LNCAP (cell line): ENCODE data around the gene C7orf57.
A peak's percentile ranks its signal among the peaks of the same experiment; 100 is the strongest.

Experiments
- TF ChIP-seq, protein P1 (sequence below): fragments of 450-650 bp; IDR thresholded peaks from 2 replicates; pipeline ENCODE4 v1.5.1; 2017; ENCODE audit warnings: mild to moderate bottlenecking

Gene C7orf57

DNA sequence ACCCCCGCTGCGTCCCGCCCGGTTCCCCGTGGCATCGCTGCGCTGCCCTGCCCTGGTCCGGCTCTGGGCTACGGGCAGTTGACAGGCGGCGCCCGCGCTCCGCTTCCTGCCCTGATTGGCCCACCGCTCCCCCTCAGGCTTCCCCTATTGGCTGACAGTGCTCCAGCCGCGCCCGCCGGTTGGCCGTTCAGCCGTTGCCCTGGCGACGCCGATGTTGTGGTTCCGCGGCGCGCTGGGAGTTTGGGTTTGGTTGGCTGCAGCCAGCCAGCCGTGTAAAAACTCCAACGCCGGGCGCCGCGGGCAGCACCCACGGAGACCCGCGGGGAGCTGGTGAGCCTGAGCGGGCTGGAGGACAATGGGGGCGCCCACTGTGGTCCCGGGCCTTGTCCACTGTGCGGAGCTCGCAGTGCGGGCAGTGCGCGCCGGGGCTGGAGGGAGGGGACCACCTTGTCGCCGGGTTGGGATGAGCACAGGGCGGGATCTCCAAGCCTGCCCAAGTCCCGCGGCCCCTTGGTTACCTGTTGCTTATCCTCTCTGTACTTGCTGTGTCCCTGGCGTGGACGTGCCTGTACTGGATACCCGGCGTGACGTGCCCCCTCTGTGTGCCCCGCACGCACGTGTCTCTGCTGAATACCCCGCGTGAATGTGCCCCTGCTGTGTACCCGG, at the start of gene C7orf57:
Gene C7orf57 (plus strand): TSS at position 243 of the 666 bp plus-strand sequence. CDS start 766 bp downstream, outside the sequence.
- TF ChIP-seq, protein P1, sequence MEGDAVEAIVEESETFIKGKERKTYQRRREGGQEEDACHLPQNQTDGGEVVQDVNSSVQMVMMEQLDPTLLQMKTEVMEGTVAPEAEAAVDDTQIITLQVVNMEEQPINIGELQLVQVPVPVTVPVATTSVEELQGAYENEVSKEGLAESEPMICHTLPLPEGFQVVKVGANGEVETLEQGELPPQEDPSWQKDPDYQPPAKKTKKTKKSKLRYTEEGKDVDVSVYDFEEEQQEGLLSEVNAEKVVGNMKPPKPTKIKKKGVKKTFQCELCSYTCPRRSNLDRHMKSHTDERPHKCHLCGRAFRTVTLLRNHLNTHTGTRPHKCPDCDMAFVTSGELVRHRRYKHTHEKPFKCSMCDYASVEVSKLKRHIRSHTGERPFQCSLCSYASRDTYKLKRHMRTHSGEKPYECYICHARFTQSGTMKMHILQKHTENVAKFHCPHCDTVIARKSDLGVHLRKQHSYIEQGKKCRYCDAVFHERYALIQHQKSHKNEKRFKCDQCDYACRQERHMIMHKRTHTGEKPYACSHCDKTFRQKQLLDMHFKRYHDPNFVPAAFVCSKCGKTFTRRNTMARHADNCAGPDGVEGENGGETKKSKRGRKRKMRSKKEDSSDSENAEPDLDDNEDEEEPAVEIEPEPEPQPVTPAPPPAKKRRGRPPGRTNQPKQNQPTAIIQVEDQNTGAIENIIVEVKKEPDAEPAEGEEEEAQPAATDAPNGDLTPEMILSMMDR, result no peak

DNA sequence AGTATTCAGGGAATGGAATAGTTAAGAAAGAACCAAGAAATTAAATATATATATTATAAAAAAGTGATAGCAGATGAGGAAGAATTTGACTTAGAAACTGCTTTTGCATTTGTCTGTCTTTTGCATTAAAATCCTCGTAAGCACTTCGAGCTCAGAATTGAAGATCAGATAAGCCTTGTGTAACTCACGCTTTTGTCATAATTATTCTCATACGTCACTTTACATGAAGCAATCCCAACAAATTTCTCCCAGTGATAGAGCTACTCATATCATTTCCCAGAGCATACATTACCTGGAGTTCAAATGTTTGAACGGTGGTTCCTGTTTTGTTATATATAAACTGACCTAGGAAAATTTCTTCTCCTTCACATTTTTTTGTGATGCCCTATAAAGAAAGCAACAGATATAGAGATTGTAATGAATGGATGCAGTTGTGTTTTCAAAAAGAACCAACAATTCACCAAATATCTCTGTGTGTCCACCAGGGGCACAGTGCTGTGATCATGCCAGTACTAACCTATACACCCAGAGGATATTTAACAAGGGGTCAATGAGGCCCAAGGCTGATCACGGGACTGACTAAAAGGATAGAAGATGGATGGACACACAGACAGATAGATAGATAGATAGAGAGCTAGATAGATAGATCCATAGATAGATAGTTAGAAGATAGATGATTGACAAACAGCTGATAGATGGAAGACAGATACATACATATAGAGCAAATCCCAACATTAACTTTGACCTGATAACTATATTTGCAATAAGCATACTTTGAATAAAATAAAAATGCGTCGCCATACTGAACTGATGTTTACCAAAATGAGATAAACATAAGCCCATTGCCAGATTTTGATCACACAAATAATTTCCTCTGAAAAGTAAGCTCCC, 46.6 kb upstream of the C7orf57 start:
- TF ChIP-seq, protein P1, result peak; percentile 26; the same call in 1 of the 2 replicates

DNA sequence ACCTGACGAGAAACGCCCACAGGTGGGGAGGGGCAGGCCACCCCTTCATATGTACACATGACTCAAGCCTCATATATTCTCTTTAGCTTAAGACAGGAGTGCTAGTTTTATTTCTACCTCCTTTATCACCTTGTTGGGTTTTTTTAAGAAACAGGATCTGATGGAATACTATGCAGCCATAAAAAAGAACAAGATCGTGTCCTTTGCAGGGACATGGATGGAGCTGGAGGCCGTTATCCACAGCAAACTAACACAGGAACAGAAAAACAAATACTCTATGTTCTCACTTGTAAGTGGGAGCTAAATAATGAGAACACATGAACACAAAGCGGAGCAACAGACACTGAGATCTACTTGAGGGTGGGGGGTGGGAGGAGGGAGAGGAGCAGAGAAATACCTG, 44.8 kb upstream of the C7orf57 start:
- TF ChIP-seq, protein P1, result no peak

DNA sequence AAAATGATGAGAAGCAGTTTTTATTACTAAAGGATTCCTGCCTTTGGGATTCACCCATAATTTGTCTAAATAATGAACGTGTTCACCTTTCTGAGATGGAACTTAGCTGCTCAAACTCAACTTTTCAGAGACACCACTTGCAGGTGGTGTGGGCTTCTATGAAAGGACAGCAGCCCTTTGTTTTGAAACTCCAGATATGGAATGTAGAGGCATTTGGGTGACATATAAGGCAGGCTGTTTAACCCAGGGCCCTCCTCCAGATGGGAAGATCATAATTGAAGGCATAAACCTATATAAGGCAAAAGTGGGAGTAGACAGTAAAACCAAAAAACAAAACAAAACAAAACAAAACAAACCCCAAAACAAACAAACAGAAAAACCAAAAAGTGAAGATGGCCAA, 44.1 kb upstream of the C7orf57 start:
- TF ChIP-seq, protein P1, result no peak

DNA sequence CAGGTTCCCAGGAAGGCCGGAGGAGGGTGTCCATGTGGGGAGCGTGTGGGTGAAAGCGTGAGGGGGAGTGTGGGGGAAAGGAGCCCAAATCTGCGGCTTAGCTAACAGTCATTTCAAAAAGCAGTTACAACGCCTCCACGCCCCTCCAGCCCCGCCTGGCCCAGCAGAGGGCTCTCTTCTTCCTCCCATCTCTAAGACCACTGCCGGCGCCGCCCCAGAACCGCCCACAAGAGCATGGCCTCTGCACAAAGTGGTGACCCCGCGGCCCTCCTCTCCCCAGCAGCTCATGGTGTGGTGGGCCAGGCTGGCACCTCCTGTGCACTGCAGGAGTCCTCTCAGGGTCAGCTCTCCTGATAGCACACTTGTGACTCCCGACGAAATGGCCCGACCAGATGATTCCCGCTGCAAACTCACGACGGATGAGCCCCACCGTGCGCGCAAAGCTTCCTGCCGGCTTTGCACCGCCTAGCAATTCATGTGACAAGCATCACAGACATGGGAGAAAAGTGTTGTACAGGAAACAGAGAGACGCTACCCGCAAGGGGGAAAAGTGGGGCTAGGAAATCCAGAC, 43.5 kb upstream of the C7orf57 start:
- TF ChIP-seq, protein P1, result no peak

DNA sequence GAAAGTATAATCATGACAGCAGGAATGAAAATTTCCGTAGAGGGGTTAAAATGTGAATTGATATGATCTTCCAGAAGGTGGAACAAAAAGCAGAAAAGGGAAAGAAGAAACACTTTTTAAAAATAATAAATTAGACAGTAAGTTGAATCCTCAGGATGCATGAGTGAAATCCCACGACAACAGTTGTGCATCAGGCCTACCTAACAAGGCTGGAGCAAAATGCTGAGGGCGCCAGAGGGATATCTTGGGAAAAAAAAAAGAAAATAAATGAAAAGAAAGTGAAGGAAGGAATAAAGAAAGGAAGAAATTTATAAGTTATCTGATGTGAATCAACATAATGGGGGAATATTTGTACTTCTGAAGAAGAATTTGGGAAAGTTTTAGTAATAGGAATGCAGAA, 42.9 kb upstream of the C7orf57 start:
- TF ChIP-seq, protein P1, result no peak

DNA sequence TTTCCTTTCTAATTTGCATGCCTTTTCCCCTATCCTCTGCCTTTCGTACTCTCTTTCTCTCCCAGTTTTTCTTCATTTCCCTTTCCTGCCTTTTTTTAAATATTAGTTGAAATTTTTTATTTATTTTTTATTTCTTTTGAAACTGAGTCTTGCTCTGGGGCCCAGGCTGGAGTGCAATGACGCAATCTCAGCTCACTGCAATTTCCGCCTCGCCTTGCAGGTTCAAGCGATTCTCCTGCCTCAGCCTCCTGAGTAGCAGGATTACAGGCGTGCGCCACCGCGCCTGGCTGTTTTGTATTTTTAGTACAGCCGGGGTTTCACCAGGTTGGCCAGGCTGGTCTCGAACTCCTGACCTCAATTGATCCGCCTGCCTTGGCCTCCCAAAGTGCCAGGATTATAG, 35.9 kb upstream of the C7orf57 start:
- TF ChIP-seq, protein P1, result no peak
